Liver (tissue), 9 donors: ENCODE results near the gene ZNF580. TPM values are rescaled to one million over a fixed set of nuclear protein-coding genes. Genes with fewer than 3 reads are reported as not detected.

ENCODE experiments used
- DNase-seq: peaks from one replicate; pipeline ENCODE4 v3.0.0-alpha.2; 2017; ENCODE audit warnings: low spot score
- H3K27ac ChIP-seq, 2 donors: one replicate each; pipeline ENCODE4 v1.7.0; 2013; ENCODE audit warnings: inconsistent platforms in 2 of 2, low read length in 2 of 2, control low read depth in 1 of 2, low read depth in 1 of 2, mild to moderate bottlenecking in 1 of 2
- H3K27me3 ChIP-seq, 4 donors: one replicate each; pipeline versions ENCODE4 v1.6.1 to v1.7.0; 2013; ENCODE audit warnings: low read length in 3 of 4, inconsistent platforms in 1 of 4, mild to moderate bottlenecking in 1 of 4, moderate library complexity in 1 of 4; ENCODE audit not compliant: control insufficient read depth in 4 of 4, insufficient read depth in 4 of 4
- H3K36me3 ChIP-seq, 4 donors: one replicate each; pipeline versions ENCODE4 v1.6.1 to v1.7.0; 2013; ENCODE audit warnings: low read length in 3 of 4, mild to moderate bottlenecking in 3 of 4, low read depth in 1 of 4, moderate library complexity in 1 of 4; ENCODE audit not compliant: control insufficient read depth in 4 of 4, insufficient read depth in 3 of 4
- H3K4me1 ChIP-seq, 4 donors: one replicate each; pipeline versions ENCODE4 v1.6.1 to v1.7.0; 2013; ENCODE audit warnings: low read length in 3 of 4, mild to moderate bottlenecking in 3 of 4, moderate library complexity in 1 of 4; ENCODE audit not compliant: control insufficient read depth in 4 of 4, insufficient read depth in 4 of 4
- H3K4me3 ChIP-seq, 3 donors: one replicate each; pipeline versions ENCODE4 v1.6.1 to v1.7.0; 2013; ENCODE audit warnings: low read length in 3 of 3, control low read depth in 1 of 3, low read depth in 1 of 3, mild to moderate bottlenecking in 1 of 3
- H3K9ac ChIP-seq, 2 donors: one replicate each; pipeline ENCODE4 v1.7.0; 2013; ENCODE audit warnings: low read length in 2 of 2, mild to moderate bottlenecking in 2 of 2, moderate library complexity in 2 of 2, control low read depth in 1 of 2, low read depth in 1 of 2
- H3K9me3 ChIP-seq, 4 donors: one replicate each; pipeline versions ENCODE4 v1.6.1 to v1.7.0; 2013; ENCODE audit warnings: low read length in 3 of 4; ENCODE audit not compliant: control insufficient read depth in 4 of 4
- ATF3 ChIP-seq: IDR thresholded peaks from 2 replicates; pipeline ENCODE4 v1.6.1; 2016; ENCODE audit warnings: antibody characterized with exemption
- EGR1 ChIP-seq, 2 donors: IDR thresholded peaks; 2 replicates each; pipeline ENCODE4 v1.6.1; 2016 to 2018; ENCODE audit warnings: antibody characterized with exemption in 2 of 2, low read depth in 2 of 2
- FOXA1 ChIP-seq: IDR thresholded peaks from 2 replicates; pipeline ENCODE4 v1.6.1; 2016; ENCODE audit warnings: antibody characterized with exemption
- FOXA2 ChIP-seq: IDR thresholded peaks from 2 replicates; pipeline ENCODE4 v1.6.1; 2016; ENCODE audit warnings: antibody characterized with exemption
- GABPA ChIP-seq, 2 donors: IDR thresholded peaks in 1 of 2; conservative IDR thresholded peaks in 1 of 2; 2 replicates each; pipeline ENCODE4 v1.6.1; 2016; ENCODE audit warnings: antibody characterized with exemption in 2 of 2, mild to moderate bottlenecking in 1 of 2, moderate library complexity in 1 of 2
- HNF4A ChIP-seq, 2 donors: conservative IDR thresholded peaks; 2 replicates each; pipeline ENCODE4 v1.6.1; 2016; ENCODE audit warnings: antibody characterized with exemption in 2 of 2, mild to moderate bottlenecking in 2 of 2
- JUND ChIP-seq, 2 donors: IDR thresholded peaks; 2 replicates each; pipeline ENCODE4 v1.6.1; 2016; ENCODE audit warnings: antibody characterized with exemption in 2 of 2
- MAX ChIP-seq: IDR thresholded peaks from 2 replicates; pipeline ENCODE4 v1.6.1; 2016; ENCODE audit warnings: antibody characterized with exemption
- NR2F2 ChIP-seq: IDR thresholded peaks from 2 replicates; pipeline ENCODE4 v1.6.1; 2016; ENCODE audit warnings: antibody characterized with exemption
- RXRA ChIP-seq, 2 donors: IDR thresholded peaks; 2 replicates each; pipeline ENCODE4 v1.6.1; 2017 to 2018; ENCODE audit warnings: antibody characterized with exemption in 2 of 2, mild to moderate bottlenecking in 1 of 2
- SP1 ChIP-seq: IDR thresholded peaks from 2 replicates; pipeline ENCODE4 v1.6.1; 2018; ENCODE audit warnings: antibody characterized with exemption, mild to moderate bottlenecking
- TAF1 ChIP-seq: conservative IDR thresholded peaks from 2 replicates; pipeline ENCODE4 v1.6.1; 2016; ENCODE audit warnings: antibody characterized with exemption, mild to moderate bottlenecking
- YY1 ChIP-seq: IDR thresholded peaks from 2 replicates; pipeline ENCODE4 v1.6.1; 2016; ENCODE audit warnings: antibody characterized with exemption, mild to moderate bottlenecking
- WGBS: extraction: QIAGEN DNeasy Blood & Tissue Kit; methylation state at CpG from one replicate; pipeline ENCODE4 v1.1.7; 2013; 5-methylcytosine and 5-hydroxymethylcytosine counted together
- polyA plus RNA-seq, 2 donors: library from polyadenylated mRNA; stranded (reverse) in 1 of 2; unstranded in 1 of 2; fragments of 200-250 nt in 1 of 2; fragments of >200 nt in 1 of 2; fragmentation: Nextera tagmentation in 1 of 2; extraction: Ambion mirVana in 1 of 2; gene quantifications; one replicate each; pipeline versions ENCODE4 v1.2.1 to v1.2.3, GENCODE V29; 2013 to 2015
- total RNA-seq, 2 donors: library from RNA; depleted of rRNA; stranded (reverse); fragments of >200 nt; gene quantifications; one replicate each; pipeline ENCODE4 v1.2.3, GENCODE V29; 2014
- TF ChIP-seq, protein P1 (sequence below): IDR thresholded peaks from 2 replicates; pipeline ENCODE4 v1.6.1; 2016; ENCODE audit warnings: antibody characterized with exemption
- TF ChIP-seq, protein P2 (sequence below): IDR thresholded peaks from 2 replicates; pipeline ENCODE4 v1.6.1; 2016; ENCODE audit warnings: antibody characterized with exemption, mild to moderate bottlenecking
- donor health status: healthy.
- donor health status: healthy.
- donor health status: healthy.
- donor health status: healthy.
- donor health status: healthy.

Gene ZNF580
- total and polyA plus RNA-seq, 4 donors: 2.6 to 5.2 (median 5.1) TPM

GRCh38 chr19:55690109-55690768 lies 49.4 kb downstream of the ZNF580 start:
- no peak for DNase-seq
- Histone ChIP-seq H3K27ac (no peak overlapping the region), H3K4me1 (peaks cover 0 to 13% (median 8%) of the 10 kb centered on the region in 4 donors), H3K36me3 (peaks cover 19 to 82% (median 29%) of the 10 kb centered on the region in 4 donors), H3K4me3 (no peak overlapping the region), H3K9ac (no peak overlapping the region), H3K27me3 (no peaks in the 10 kb centered on the region), H3K9me3 (no peaks in the 10 kb centered on the region)
- WGBS: 94% methylated on average over 25 of the region's 25 CpGs
- TF ChIP-seq EGR1 (IDR thresholded peaks at IDR 0.05; ENCODE audit: low read depth in 2 of 2) (no peak), JUND (IDR thresholded peaks at IDR 0.05) (no peak), TAF1 (no peak), RXRA (IDR thresholded peaks at IDR 0.05) (no peak), GABPA (IDR thresholded peaks at IDR 0.05 in 1 of 2, conservative IDR thresholded peaks at IDR 0.05 in 1 of 2) (no peak)
- TF ChIP-seq, protein P1, sequence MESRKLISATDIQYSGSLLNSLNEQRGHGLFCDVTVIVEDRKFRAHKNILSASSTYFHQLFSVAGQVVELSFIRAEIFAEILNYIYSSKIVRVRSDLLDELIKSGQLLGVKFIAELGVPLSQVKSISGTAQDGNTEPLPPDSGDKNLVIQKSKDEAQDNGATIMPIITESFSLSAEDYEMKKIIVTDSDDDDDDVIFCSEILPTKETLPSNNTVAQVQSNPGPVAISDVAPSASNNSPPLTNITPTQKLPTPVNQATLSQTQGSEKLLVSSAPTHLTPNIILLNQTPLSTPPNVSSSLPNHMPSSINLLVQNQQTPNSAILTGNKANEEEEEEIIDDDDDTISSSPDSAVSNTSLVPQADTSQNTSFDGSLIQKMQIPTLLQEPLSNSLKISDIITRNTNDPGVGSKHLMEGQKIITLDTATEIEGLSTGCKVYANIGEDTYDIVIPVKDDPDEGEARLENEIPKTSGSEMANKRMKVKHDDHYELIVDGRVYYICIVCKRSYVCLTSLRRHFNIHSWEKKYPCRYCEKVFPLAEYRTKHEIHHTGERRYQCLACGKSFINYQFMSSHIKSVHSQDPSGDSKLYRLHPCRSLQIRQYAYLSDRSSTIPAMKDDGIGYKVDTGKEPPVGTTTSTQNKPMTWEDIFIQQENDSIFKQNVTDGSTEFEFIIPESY: no peak

DNA sequence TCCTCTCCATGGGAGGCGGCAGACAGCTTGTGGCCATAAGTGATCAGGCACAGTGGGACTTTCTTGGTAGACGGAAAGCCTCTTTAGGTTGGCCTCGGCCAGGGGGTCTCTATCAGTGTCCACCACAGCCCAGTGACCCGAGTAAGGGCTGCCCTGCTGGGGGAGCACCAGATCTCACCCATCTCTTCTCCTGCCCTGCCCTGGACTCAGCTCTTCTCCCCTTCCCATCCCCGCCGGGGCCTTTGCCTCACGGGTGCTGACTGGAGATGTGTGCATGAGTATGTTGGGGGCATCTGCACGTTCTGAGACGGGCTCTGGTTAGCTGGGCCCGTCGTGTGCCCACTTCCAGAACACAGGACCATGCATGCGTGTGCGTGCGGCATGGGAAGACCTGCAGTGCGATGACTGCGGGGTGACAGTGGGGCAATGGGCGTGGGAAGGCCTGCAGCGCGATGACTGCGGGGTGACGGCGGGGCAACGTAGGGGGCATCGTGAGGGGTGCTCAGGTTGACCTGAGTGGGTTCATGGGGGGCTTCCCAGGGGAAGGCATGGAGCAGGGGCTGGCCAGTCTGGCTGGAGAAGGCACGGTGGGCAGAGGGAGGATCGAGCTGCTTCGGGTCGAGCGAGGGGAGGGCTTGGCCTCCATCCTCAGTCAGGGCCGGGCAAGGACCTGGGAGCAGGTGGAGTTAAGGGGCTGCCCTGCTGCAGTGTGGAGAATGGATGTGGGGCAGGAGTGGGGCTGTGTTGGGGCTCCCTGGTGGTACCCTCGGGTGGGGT lies 50.2 kb downstream of the ZNF580 start:
- peaks cover 14 to 81% (median 31%) of the 10 kb centered on the region in 4 donors for H3K36me3 ChIP-seq
- no peaks in the 10 kb centered on the region for H3K27me3 ChIP-seq
- no peaks in the 10 kb centered on the region for H3K9me3 ChIP-seq
- 95% methylated on average over 31 of the region's 31 CpGs for WGBS
- H3K9ac ChIP-seq: no peak overlapping the region
- TF ChIP-seq, protein P1: no peak
- TF ChIP-seq MAX (no peak), GABPA (IDR thresholded peaks at IDR 0.05 in 1 of 2, conservative IDR thresholded peaks at IDR 0.05 in 1 of 2) (no peak), HNF4A (conservative IDR thresholded peaks at IDR 0.05) (no peak), FOXA2 (no peak), FOXA1 (no peak), YY1 (no peak), NR2F2 (no peak), JUND (IDR thresholded peaks at IDR 0.05) (no peak), SP1 (no peak), ATF3 (no peak)
- TF ChIP-seq, protein P2, sequence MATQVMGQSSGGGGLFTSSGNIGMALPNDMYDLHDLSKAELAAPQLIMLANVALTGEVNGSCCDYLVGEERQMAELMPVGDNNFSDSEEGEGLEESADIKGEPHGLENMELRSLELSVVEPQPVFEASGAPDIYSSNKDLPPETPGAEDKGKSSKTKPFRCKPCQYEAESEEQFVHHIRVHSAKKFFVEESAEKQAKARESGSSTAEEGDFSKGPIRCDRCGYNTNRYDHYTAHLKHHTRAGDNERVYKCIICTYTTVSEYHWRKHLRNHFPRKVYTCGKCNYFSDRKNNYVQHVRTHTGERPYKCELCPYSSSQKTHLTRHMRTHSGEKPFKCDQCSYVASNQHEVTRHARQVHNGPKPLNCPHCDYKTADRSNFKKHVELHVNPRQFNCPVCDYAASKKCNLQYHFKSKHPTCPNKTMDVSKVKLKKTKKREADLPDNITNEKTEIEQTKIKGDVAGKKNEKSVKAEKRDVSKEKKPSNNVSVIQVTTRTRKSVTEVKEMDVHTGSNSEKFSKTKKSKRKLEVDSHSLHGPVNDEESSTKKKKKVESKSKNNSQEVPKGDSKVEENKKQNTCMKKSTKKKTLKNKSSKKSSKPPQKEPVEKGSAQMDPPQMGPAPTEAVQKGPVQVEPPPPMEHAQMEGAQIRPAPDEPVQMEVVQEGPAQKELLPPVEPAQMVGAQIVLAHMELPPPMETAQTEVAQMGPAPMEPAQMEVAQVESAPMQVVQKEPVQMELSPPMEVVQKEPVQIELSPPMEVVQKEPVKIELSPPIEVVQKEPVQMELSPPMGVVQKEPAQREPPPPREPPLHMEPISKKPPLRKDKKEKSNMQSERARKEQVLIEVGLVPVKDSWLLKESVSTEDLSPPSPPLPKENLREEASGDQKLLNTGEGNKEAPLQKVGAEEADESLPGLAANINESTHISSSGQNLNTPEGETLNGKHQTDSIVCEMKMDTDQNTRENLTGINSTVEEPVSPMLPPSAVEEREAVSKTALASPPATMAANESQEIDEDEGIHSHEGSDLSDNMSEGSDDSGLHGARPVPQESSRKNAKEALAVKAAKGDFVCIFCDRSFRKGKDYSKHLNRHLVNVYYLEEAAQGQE: no peak
- H3K4me3 ChIP-seq: no peak overlapping the region
- H3K27ac ChIP-seq: no peak overlapping the region
- peaks cover 0 to 7% (median 3%) of the 10 kb centered on the region in 4 donors for H3K4me1 ChIP-seq
- no peak for DNase-seq
